RWPE2 (cell line): ENCODE data around the gene CDCA5.

Experiments
- ATAC-seq: fragments of 200-7000 bp; cut with Tn5 transposase; 3 replicates; pipeline ENCODE4 v1.9.1; 2021; ENCODE audit warnings: low read depth
- DNase-seq: peaks from one replicate; pipeline ENCODE4 v3.0.0-alpha.2; 2020; ENCODE audit warnings: low spot score
- H3K27ac ChIP-seq: fragments of 450-650 bp; 2 replicates; pipeline ENCODE4 v1.5.1; 2017; ENCODE audit warnings: mild to moderate bottlenecking; ENCODE audit not compliant: poor library complexity, severe bottlenecking
- H3K27me3 ChIP-seq: fragments of 250-450 bp; sonication (Bioruptor Pico); 2 replicates; pipeline ENCODE4 v1.5.1; 2021; ENCODE audit warnings: mild to moderate bottlenecking, moderate library complexity; ENCODE audit not compliant: insufficient read depth, poor library complexity, severe bottlenecking
- H3K36me3 ChIP-seq: fragments of 250-450 bp; sonication (Bioruptor Pico); 2 replicates; pipeline ENCODE4 v1.5.1; 2020; ENCODE audit warnings: low read depth, mild to moderate bottlenecking, moderate library complexity
- H3K4me1 ChIP-seq: fragments of 250-450 bp; sonication (Bioruptor Pico); 2 replicates; pipeline ENCODE4 v1.5.1; 2021; ENCODE audit warnings: mild to moderate bottlenecking, moderate library complexity; ENCODE audit not compliant: insufficient read depth, poor library complexity, severe bottlenecking
- H3K4me3 ChIP-seq: fragments of 250-450 bp; sonication (Bioruptor Pico); 2 replicates; pipeline ENCODE4 v1.5.1; 2021; ENCODE audit warnings: mild to moderate bottlenecking, moderate library complexity; ENCODE audit not compliant: severe bottlenecking
- H3K9me3 ChIP-seq: fragments of 250-450 bp; sonication (Bioruptor Pico); 2 replicates; pipeline ENCODE4 v1.5.1; 2021; ENCODE audit warnings: mild to moderate bottlenecking, moderate library complexity; ENCODE audit not compliant: severe bottlenecking
- TF ChIP-seq, protein P1 (sequence below): fragments of 450-650 bp; IDR thresholded peaks from one replicate; pipeline ENCODE4 v1.5.1; 2017; ENCODE audit warnings: mild to moderate bottlenecking, moderate library complexity; ENCODE audit not compliant: poor library complexity, severe bottlenecking

Gene CDCA5

DNA sequence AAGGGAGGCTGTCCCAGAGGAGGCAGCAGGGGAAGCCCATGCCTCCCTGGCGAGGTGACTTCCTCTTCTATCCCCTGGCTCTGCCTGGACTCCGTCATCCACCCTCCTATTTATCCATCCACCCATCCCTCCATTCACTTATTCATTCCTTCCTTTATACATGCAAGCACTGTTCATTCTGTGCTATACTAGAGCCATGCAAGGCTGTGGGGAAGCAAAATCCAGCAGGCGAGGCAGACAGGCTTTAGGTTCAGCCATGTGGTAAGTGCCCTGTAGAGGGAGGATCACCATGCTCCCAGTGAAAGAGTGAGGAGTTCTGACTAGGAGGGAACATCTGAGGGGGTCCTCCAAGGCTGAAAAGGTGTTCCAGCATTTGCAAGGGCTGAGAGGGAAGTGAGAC lies 24.3 kb downstream of the CDCA5 start:
- Histone ChIP-seq H3K27me3 (no peaks in the 10 kb centered on the region), H3K27ac (no peak overlapping the region), H3K4me3 (no peak overlapping the region), H3K9me3 (no peaks in the 10 kb centered on the region), H3K36me3 (no peaks in the 10 kb centered on the region), H3K4me1 (no peaks in the 10 kb centered on the region)
- TF ChIP-seq, protein P1, sequence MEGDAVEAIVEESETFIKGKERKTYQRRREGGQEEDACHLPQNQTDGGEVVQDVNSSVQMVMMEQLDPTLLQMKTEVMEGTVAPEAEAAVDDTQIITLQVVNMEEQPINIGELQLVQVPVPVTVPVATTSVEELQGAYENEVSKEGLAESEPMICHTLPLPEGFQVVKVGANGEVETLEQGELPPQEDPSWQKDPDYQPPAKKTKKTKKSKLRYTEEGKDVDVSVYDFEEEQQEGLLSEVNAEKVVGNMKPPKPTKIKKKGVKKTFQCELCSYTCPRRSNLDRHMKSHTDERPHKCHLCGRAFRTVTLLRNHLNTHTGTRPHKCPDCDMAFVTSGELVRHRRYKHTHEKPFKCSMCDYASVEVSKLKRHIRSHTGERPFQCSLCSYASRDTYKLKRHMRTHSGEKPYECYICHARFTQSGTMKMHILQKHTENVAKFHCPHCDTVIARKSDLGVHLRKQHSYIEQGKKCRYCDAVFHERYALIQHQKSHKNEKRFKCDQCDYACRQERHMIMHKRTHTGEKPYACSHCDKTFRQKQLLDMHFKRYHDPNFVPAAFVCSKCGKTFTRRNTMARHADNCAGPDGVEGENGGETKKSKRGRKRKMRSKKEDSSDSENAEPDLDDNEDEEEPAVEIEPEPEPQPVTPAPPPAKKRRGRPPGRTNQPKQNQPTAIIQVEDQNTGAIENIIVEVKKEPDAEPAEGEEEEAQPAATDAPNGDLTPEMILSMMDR = no peak
- ATAC-seq (no peak), DNase-seq (no peak)

DNA sequence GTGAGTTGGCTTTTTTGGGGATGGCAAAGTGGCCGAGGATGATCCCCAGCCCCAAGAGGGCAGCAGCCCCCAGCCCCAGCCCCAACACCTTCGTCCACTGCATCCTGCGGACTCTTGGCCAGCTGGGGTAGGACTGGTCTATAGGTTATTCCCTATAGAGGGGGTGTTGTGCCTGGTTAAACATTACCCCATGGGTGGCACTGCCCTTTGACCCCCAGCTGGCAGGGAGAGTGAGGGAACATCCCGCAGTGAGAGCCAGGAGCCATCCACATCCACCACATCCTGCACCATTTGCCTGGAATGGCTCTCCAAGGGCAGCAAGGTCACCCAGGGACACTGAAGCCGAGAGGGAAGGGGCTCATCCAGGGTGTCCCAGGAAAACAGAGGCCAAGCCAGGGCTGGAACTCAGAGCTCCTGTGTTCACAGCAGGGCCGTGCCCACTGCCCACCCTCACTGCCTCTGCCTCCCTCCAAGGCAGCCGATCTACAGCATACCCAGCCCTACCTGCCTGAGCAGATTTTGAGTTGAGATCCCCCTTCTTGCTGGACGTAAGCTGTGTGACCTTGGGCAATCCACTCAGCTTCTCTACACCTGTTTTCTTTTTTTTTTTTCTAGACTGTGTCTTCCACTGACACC lies 25.3 kb downstream of the CDCA5 start, which contains the start of gene NAALADL1:
Gene NAALADL1, minus strand, starts transcription at position 135 of the 636 bp plus-strand sequence. Its CDS starts 32 bp downstream, at position 103.
- no peaks in the 10 kb centered on the region for H3K4me1 ChIP-seq

DNA sequence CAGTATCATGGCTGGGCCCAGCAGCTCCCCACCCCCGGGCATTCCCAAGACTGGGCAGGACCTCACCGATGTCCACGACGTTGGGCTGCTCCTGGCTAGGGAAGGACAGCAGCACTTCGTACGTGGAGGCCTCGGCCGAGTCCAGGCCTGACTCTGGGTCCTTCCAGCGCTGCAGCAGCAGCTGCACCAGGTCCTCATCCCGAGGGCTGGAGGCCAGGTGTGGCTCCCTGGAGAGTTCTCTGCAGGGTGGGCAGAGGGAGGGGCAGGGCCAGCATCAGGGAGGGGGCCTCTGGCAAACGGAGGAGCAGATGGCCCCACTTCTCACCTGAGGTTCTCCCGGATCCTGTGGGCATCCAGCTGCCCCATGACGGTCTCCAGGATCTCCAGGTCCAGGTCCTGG lies 25.8 kb downstream of the CDCA5 start:
- Histone ChIP-seq H3K27me3 (no peaks in the 10 kb centered on the region), H3K4me1 (no peaks in the 10 kb centered on the region), H3K27ac (no peak overlapping the region), H3K4me3 (no peak overlapping the region), H3K36me3 (no peaks in the 10 kb centered on the region), H3K9me3 (no peaks in the 10 kb centered on the region)
- ATAC-seq = no peak
- TF ChIP-seq, protein P1 = no peak
- no peak for DNase-seq

More for the DNA sequence above, 25.3 kb downstream of the CDCA5 start, which contains the start of gene NAALADL1:
- Histone ChIP-seq H3K36me3 (no peaks in the 10 kb centered on the region), H3K27ac (no peak within 1 kb of the TSS), H3K27me3 (no peaks in the 10 kb centered on the region), H3K4me3 (no peak within 1 kb of the TSS), H3K9me3 (no peaks in the 10 kb centered on the region)
- DNase-seq (no peak), ATAC-seq (no peak)
- TF ChIP-seq, protein P1 = no peak

DNA sequence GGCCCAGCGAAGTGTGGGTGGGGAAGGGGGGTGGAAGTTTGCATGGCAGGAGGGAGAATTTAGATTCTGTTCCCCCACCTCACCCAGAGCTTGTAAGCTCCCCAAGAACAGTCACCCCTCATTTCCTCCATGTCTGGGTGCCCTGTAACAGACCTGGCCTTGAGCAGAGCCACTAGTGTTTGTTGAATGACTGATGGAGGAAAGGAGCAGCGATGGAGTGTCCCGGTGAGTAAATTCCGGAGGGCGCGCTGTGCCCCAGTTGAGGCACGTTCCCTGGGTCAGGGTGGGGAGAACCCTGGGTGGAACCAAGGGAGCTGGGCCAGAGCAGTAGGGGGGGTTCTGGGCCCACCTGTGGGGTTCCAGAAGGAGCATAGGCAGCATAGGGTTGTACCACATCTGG lies 26.3 kb downstream of the CDCA5 start:
- ATAC-seq (no peak), DNase-seq (no peak)
- H3K4me3 ChIP-seq = no peak overlapping the region
- H3K36me3 ChIP-seq = no peaks in the 10 kb centered on the region
- H3K27me3 ChIP-seq = no peaks in the 10 kb centered on the region
- H3K27ac ChIP-seq = no peak overlapping the region
- no peaks in the 10 kb centered on the region for H3K9me3 ChIP-seq
- TF ChIP-seq, protein P1 = no peak
- no peaks in the 10 kb centered on the region for H3K4me1 ChIP-seq

DNA sequence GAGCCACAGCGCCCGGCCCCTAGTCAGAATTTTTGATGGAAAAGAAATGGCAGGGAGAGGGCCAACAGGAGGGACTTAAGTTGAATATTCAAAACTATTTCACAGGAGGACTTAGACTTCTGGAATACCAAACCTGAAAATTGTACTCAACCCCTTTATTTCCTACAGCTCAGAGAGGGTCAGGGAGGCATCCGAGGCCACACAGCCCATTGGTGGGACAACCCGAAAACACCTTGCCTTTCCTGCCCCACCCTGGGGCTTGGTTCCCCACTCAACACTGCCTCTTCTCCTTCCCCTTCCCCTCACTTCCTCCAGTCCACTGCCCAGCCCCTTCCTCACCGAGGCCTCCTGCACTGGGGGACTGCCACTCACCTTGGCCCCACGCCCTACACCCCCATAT lies 26.8 kb downstream of the CDCA5 start:
- no peak overlapping the region for H3K4me3 ChIP-seq
- no peak for ATAC-seq
- TF ChIP-seq, protein P1 = no peak

More for the DNA sequence above, 26.8 kb downstream of the CDCA5 start:
- Histone ChIP-seq H3K27ac (no peak overlapping the region), H3K4me1 (no peaks in the 10 kb centered on the region), H3K36me3 (no peaks in the 10 kb centered on the region), H3K27me3 (no peaks in the 10 kb centered on the region), H3K9me3 (no peaks in the 10 kb centered on the region)
- DNase-seq = no peak
